Esophagus mucosa (tissue), 1 donor: ENCODE measurements around the gene CCDC192. TPM values are rescaled to one million over a fixed set of nuclear protein-coding genes. Genes with fewer than 3 reads are reported as not detected.

ENCODE experiments used
- ATAC-seq: fragments of 200-7000 bp; cut with Tn5 transposase; one replicate; pipeline ENCODE4 v1.9.1; 2020
- total RNA-seq: library from RNA; stranded (reverse); gene quantifications from one replicate; pipeline ENCODE4 v1.2.4, GENCODE V29; 2023
- donor health status: DM: yes; HTN: yes; CAD: no.

Gene CCDC192
- total RNA-seq, 1 donor from 2014 or later = not detected

GRCh38 chr5:127849891-127850290 is 146.7 kb downstream of the CCDC192 start:
- ATAC-seq = no peak

GRCh38 chr5:127851964-127852363 is 148.8 kb downstream of the CCDC192 start:
- no peak for ATAC-seq

DNA sequence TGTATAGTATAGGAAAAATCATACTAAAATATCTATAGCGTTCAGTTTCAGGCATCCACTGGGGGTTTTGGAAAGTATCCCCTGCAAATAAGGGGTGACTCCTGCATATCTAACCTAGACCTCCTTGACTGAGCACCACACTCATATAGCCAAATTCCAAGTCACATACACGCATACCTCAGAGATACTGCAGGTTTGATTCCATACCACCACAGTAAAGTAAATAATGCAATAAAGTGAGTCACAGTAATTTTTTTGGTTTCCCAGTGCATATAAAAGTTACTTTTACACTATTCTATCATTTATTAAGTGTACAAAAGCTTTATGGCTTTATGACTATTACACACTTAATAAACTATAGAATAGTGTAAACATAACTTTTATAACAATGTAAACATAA is 151.3 kb downstream of the CCDC192 start:
- ATAC-seq = no peak

GRCh38 chr5:127856292-127856691 is 153.1 kb downstream of the CCDC192 start:
- no peak for ATAC-seq

DNA sequence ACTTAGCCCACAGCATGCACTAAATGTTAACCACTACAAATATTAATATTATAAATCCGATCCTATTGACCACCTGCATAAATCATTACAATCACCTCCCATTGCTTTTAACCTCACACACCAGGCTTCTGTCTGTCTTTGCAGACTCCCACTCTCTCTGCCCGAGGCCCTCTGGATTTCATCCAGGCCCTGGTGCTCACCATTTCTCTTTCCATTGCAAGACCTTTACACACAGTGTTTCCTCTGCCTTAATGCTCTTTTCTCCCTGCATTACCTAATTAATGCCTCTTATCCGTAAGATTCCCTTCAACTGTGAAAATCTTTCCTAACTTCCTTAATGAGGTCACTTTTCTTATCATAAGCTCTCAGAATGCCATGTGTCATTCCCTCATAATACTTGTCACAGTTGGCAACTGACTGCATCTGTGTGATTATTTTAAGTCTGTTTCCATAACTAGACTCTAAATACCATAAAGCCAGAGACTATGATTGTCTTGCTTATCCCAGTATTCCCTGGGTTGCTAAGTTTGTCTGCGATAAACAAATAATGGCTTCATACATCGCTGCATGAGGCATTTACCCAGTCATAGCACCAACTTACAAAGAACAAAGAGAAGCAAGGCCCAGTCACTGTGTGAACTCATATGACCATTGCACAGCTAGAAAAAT is 155.1 kb downstream of the CCDC192 start:
- ATAC-seq = no peak

- ATAC-seq = no peak
These were observed 157.1 kb downstream of the CCDC192 start for GRCh38 chr5:127860291-127860690.

GRCh38 chr5:127863161-127863560 is 160.0 kb downstream of the CCDC192 start:
- ATAC-seq = no peak

DNA sequence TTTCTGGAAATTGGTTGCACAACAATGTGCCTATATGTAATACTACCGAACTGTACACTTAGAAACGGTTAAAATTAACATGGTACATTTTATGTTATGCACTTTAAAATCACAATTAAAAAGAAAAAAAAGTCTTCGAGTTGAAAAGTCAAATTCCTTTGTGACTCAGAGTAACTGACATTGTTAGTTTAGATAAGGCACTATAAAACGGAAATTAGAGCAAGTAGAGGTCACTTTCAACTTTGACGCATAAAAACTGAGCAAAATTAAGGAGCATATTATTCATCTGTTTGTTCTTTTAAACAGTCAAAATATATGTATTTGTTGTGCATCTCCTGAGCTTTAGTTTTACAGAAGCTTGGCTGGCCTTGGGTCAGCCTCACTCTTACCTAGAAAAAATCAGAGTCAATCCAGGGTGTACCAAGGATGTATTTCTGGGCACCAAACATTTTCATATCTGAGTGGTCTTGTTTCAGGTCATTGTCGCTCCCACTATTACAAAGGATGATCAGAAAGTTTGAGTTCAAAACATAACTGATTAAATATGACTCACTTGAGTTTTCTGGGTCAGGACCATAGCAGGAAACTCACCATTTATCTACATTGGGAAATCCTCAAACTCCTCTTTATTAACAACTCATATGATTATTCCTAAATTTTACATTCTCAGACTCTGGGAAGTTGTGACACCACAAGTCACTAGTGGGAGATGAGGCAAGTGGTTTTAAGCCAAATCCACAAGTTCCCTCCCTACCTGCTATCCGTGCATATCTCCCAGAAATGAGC is 160.6 kb downstream of the CCDC192 start:
- ATAC-seq = no peak

DNA sequence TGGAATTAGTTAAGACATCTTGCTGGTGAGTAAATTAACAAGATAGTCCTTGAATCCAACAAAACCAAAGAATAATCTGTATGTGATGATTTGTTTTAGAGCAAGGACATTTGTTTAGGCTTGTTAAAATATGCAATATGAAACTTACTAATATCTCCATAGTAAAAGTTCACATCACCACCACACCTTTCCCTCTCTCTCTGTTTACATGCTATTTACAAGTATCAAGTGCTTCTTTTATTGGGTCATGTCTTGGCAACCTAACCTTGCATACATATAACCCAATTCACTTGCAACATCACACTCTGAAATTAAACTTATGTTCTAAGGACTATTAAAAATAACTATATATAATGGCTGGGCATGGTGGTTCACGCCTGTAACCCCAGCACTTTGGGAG is 161.3 kb downstream of the CCDC192 start:
- ATAC-seq = no peak

GRCh38 chr5:127865273-127865672 is 162.1 kb downstream of the CCDC192 start:
- no peak for ATAC-seq

GRCh38 chr5:127867022-127867783 is 164.0 kb downstream of the CCDC192 start:
- ATAC-seq = peak; percentile 70

- peak; percentile 27 for ATAC-seq
These were observed 167.7 kb downstream of the CCDC192 start for GRCh38 chr5:127870914-127871313.

DNA sequence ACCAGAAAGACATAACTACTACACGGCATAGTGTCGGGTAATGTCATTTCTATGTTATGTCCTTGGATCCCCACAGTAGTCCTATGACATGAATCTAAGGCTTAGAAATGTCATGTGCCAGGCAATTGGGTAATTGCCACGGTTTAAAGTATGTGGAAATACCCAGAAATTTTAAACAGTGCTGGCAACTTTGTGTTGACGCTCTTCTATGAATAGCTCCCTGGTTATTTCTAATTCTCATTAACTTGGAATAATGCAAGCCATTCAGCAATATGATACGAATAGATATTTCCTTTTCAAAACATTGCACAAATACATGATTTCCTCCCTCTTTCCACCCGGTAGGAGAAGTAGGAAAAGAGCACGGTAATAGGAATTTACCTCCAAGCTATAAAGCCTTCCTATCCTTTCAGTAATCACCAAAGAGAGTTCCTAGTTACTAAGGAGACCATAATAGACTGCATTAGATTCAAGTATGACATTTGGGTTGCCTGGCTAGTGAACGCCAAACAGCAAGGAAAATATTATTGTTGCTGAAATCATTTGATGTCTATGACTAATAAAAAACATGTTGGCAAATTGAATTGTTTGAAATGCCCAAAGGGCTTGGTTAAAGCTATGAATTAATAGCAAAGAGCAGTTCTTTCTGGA is 168.4 kb downstream of the CCDC192 start:
- peak; percentile 35 for ATAC-seq

- ATAC-seq = peak; percentile 33
These were observed 169.3 kb downstream of the CCDC192 start for GRCh38 chr5:127872494-127872893.

GRCh38 chr5:127875235-127876021 is 172.2 kb downstream of the CCDC192 start:
- peak; percentile 79 for ATAC-seq

DNA sequence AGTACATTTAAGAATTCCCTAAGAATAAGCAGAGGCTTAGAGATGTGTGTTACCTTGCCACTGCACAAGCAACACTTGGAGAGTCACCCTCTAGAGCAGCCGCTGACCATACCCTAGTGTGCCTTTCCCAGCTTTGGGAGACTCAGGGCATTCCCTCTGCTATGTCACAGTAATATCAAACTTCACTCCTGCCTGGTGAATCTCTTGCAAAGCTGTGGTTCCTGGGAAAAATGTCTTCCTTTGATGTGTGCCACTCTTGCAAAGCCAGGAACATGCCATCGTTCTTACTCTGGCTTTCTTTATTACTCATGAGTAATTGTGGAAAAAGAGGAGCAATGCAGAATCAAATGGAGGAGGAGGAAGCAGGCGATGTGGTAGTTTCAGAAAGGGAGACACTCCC is 173.2 kb downstream of the CCDC192 start:
- no peak for ATAC-seq

DNA sequence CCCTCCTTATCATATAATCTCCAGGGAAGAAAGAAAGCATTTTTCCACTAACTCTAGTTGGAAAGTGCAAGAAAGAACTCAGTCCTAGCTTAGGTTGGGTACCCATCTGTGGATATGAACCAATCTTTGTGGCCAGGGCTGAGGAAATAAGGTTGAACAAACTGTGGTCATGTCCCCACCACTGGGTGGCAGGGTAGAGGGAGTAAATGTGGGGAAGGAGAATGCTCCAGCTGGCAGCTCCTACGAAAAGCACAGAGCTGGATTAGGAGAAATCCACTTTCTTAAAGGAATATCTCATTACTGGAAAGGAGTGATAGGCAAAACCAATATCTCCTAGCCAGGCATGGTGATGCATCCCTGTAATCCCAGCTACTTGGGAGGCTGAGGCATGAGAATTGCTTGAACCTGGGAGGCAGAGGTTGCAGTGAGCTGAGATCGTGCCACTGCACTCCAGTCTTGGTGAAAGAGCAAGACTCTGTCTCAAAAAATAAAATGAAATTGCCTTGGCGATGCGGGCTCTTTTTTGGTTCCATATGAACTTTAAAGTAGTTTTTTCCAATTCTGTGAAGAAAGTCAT is 175.1 kb downstream of the CCDC192 start:
- ATAC-seq = peak; percentile 84

DNA sequence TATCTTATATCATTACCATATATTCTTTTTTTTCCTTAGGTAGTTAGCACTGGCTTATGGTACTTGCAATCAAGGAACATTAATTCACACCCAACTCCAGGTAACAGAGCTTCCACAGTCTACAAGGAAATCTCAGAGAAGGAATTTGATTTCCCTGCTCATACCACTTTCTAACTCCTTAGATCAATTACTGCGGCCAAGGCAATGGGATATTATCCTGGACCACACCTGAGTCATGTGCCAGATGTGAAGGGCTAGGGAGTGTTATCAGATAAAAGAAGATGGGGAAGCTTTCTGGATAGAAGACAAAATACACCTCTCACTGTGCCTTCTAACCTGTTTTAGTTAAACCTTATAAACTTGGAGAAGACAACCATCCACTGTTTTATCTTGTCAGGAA is 181.2 kb downstream of the CCDC192 start:
- ATAC-seq = no peak

GRCh38 chr5:127885176-127885575 is 182.0 kb downstream of the CCDC192 start:
- ATAC-seq = no peak

DNA sequence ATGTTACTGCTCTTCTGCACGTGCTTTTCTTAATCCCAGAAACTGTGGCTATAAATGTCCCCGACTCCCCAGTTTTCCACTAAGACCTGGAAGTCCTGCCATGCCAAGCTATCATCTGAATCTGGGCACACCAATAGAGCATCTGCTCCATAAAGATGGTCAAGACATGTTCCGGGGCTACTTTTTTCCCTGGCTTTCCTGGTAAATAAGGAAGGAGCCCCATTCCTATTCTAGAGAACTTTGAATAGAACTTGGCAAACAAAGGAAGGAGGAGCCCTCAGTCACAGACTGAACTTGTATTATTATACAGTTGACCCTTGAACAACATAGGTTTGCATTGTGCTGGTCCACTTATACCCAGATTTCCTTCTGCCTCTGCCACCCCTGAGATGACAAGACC is 182.9 kb downstream of the CCDC192 start:
- no peak for ATAC-seq

GRCh38 chr5:127887282-127887681 is 184.1 kb downstream of the CCDC192 start:
- no peak for ATAC-seq

DNA sequence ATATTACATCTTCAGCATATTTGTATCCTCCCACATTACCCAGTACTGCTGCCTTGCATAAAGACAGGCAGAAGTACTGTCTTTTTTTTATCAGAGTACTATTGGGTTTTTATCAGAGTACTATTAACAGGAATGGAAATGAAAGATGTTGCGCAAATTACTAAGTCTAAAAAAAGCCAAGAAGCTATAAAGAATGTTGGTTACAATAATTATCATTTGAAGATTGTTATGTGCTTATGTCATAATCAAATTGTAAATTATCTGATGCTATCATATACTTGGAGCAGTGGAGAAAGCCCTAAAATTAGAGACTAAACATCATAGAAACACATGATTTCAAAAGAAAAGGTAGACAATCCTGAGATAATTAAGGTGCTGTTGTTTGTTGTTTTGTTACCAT is 188.8 kb downstream of the CCDC192 start:
- no peak for ATAC-seq
